ENCODE data around the gene RAD51B. TPM values are rescaled to one million over a fixed set of nuclear protein-coding genes. Genes with fewer than 3 reads are reported as not detected.

RAD51B gene
- total and polyA plus RNA-seq, 4 donors: 2.5 to 95.0 (median 9.6) TPM

DNA sequence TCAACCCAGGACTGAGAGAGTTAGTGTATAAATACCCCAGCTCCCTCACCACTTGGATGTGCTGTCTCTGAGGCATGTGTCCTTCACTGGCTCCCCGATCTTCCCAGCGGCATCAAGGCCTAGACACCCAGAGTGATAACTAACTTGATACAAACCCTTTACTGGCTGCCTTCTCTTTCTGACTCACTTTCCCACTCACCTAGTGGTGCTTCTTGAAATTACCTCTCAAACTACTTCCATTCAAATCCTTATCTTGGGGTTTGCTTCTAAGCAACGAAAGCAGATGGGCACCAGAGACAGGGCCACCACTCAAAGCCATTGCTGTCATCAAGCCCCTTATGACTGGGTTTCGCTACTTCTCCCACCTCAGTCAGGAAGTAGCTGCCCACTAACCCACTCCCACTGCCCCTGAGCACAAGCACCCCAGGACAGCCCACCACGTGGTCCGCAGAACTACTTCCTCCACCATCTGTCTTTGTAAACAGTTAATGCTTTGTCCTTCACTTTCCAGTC lies 956.1 kb downstream of the RAD51B start:
- H3K9ac ChIP-seq (ENCODE audit: insufficient read depth in 1 of 2, low read length in 2 of 2): no peak overlapping the region
- DNase-seq: peak in 1 of 3 donors; percentile 8
- H3K36me3 ChIP-seq (ENCODE audit: control insufficient read depth in 4 of 4, insufficient read depth in 4 of 4, low read length in 4 of 4): no peaks in the 10 kb centered on the region
- H3K9me3 ChIP-seq (ENCODE audit: control insufficient read depth in 4 of 4, insufficient read depth in 3 of 4, low read length in 3 of 4): peaks cover 0 to 7% (median under 1%) of the 10 kb centered on the region in 4 donors
- no peak overlapping the region for H3K27ac ChIP-seq (ENCODE audit: low read depth in 1 of 2, low read length in 1 of 2)
- H3K4me1 ChIP-seq (ENCODE audit: control insufficient read depth in 5 of 5, insufficient read depth in 5 of 5, low read length in 5 of 5): peaks cover 3 to 33% (median 15%) of the 10 kb centered on the region in 5 donors
- no peak for ATAC-seq (ENCODE audit: insufficient read depth, low FRiP score)
- TF ChIP-seq, protein P1, sequence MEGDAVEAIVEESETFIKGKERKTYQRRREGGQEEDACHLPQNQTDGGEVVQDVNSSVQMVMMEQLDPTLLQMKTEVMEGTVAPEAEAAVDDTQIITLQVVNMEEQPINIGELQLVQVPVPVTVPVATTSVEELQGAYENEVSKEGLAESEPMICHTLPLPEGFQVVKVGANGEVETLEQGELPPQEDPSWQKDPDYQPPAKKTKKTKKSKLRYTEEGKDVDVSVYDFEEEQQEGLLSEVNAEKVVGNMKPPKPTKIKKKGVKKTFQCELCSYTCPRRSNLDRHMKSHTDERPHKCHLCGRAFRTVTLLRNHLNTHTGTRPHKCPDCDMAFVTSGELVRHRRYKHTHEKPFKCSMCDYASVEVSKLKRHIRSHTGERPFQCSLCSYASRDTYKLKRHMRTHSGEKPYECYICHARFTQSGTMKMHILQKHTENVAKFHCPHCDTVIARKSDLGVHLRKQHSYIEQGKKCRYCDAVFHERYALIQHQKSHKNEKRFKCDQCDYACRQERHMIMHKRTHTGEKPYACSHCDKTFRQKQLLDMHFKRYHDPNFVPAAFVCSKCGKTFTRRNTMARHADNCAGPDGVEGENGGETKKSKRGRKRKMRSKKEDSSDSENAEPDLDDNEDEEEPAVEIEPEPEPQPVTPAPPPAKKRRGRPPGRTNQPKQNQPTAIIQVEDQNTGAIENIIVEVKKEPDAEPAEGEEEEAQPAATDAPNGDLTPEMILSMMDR (IDR thresholded peaks at IDR 0.05; ENCODE audit: control extremely low read depth, extremely low read depth): no peak
- WGBS, 2 donors: 81 to 84% methylated on average over 6 of the region's 6 CpGs
- no peak overlapping the region for H3K4me3 ChIP-seq
- no peaks in the 10 kb centered on the region for H3K27me3 ChIP-seq (ENCODE audit: control insufficient read depth in 3 of 3, insufficient read depth in 3 of 3, low read length in 2 of 3)

DNA sequence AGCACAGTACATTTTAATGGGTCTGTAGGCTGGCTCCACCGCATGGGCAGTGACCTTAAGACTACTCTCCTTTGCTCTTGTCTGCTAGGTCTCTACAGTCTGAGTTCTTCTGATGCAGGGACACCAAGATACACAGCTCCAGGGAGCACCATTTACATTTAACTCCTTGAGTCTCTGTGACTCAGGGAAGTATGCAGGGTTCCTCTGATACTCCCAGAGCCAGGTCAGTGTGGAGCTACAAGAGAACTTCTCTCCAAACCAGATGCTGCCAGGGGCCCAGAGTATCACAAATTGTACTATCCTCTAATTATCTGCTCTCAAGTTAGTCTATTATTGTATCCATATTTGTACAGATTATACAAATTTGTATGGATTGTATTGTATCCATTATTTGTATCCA lies 958.1 kb downstream of the RAD51B start:
- Histone ChIP-seq H3K4me1 (ENCODE audit: control insufficient read depth in 5 of 5, insufficient read depth in 5 of 5, low read length in 5 of 5) (peaks cover 3 to 42% (median 22%) of the 10 kb centered on the region in 5 donors), H3K27ac (ENCODE audit: low read depth in 1 of 2, low read length in 1 of 2) (no peak overlapping the region)

More for the DNA sequence above, 958.1 kb downstream of the RAD51B start:
- no peak for DNase-seq
- Histone ChIP-seq H3K9ac (ENCODE audit: insufficient read depth in 1 of 2, low read length in 2 of 2) (no peak overlapping the region), H3K4me3 (no peak overlapping the region), H3K36me3 (ENCODE audit: control insufficient read depth in 4 of 4, insufficient read depth in 4 of 4, low read length in 4 of 4) (no peaks in the 10 kb centered on the region), H3K27me3 (ENCODE audit: control insufficient read depth in 3 of 3, insufficient read depth in 3 of 3, low read length in 2 of 3) (no peaks in the 10 kb centered on the region), H3K9me3 (ENCODE audit: control insufficient read depth in 4 of 4, insufficient read depth in 3 of 4, low read length in 3 of 4) (peaks cover 0 to 7% (median under 1%) of the 10 kb centered on the region in 4 donors)
- 96 to 100% methylated on average over 1 of the region's 1 CpG for WGBS, 2 donors
- TF ChIP-seq, protein P1 (IDR thresholded peaks at IDR 0.05; ENCODE audit: control extremely low read depth, extremely low read depth): no peak
- no peak for ATAC-seq (ENCODE audit: insufficient read depth, low FRiP score)

Small RNAs within 50 kb of the gene (small RNA-seq; reads per million reads assigned to genes)
- not detected for gene RN7SL108P (ENCODE audit: low replicate concordance)
- 0.13 reads per million for gene RN7SL706P (ENCODE audit: low replicate concordance)
- not detected for gene RNU6-921P (ENCODE audit: low replicate concordance)

Other genes with a start within 250 kb of the RAD51B start
- gene PIGH, start 219.5 kb upstream of the RAD51B start, total RNA-seq: 10 to 100 TPM; 20.6 to 22.3 TPM
- gene PIGH, start 219.5 kb upstream of the RAD51B start, polyA plus RNA-seq: 10 to 100 TPM; 21.9 to 29.5 TPM
- 1 to 10 TPM; 1.1 to 5.9 TPM for gene ARG2, start 199.9 kb upstream of the RAD51B start, total RNA-seq
- 1 to 10 TPM; 4.5 to 5.5 TPM for gene ARG2, start 199.9 kb upstream of the RAD51B start, polyA plus RNA-seq
- gene VTI1B, start 145.1 kb upstream of the RAD51B start, total RNA-seq: 100 to 1,000 TPM in 1 of 2 donors, 10 to 100 TPM in 1; 43.9 to 105 TPM
- gene VTI1B, start 145.1 kb upstream of the RAD51B start, polyA plus RNA-seq: 10 to 100 TPM; 48.4 to 86.6 TPM
- gene RDH11, start 124.0 kb upstream of the RAD51B start, total RNA-seq: 10 to 100 TPM; 73.7 to 80.3 TPM
- 10 to 100 TPM; 42.0 to 60.3 TPM for gene RDH11, start 124.0 kb upstream of the RAD51B start, polyA plus RNA-seq
- under 1 TPM in 1 of 2 donors, not detected in 1; 0.25 TPM for gene RDH12, start 117.9 kb upstream of the RAD51B start, total RNA-seq
- gene RDH12, start 117.9 kb upstream of the RAD51B start, polyA plus RNA-seq: under 1 TPM; 0.06 to 0.22 TPM
- gene ZFYVE26, start 3.2 kb upstream of the RAD51B start, total RNA-seq: 10 to 100 TPM; 35.0 to 50.6 TPM
- 1 to 10 TPM; 6.8 to 9.0 TPM for gene ZFYVE26, start 3.2 kb upstream of the RAD51B start, polyA plus RNA-seq